ENCODE data around the gene MRAP.

DNA sequence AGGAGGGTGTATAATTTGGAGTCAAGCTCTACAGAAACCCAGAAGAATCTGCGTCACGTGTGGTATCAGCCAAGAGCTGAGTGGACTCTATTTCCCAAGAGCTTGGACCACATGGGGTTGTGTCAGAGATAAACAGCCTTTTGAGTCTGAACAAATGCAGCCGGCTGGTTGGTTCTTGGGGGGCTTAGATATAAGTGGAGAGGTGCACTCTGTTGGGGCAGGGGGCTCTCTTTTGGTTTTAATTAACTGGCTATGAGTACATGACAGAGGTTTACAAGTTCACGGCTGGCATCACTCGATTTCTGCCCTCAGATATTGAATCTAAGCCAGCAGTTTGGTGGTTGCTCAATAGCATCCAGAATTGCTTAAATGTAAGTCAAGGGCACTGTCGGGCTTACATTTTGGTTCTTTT lies 501 bp upstream of the MRAP start:
- TF ChIP-seq, protein P1, sequence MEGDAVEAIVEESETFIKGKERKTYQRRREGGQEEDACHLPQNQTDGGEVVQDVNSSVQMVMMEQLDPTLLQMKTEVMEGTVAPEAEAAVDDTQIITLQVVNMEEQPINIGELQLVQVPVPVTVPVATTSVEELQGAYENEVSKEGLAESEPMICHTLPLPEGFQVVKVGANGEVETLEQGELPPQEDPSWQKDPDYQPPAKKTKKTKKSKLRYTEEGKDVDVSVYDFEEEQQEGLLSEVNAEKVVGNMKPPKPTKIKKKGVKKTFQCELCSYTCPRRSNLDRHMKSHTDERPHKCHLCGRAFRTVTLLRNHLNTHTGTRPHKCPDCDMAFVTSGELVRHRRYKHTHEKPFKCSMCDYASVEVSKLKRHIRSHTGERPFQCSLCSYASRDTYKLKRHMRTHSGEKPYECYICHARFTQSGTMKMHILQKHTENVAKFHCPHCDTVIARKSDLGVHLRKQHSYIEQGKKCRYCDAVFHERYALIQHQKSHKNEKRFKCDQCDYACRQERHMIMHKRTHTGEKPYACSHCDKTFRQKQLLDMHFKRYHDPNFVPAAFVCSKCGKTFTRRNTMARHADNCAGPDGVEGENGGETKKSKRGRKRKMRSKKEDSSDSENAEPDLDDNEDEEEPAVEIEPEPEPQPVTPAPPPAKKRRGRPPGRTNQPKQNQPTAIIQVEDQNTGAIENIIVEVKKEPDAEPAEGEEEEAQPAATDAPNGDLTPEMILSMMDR (IDR thresholded peaks at IDR 0.05 in 2 of 3, conservative IDR thresholded peaks at IDR 0.05 in 1 of 3; ENCODE audit: insufficient read depth in 2 of 3, low read depth in 1 of 3, low read length in 3 of 3), result no peak
- TF ChIP-seq TCFL5 (CRISPR knock-in tag; conservative IDR thresholded peaks at IDR 0.05) (no peak), ZZZ3 (IDR thresholded peaks at IDR 0.05) (no peak), MAFF (IDR thresholded peaks at IDR 0.05; ENCODE audit: low read length) (no peak), ZNF12 (CRISPR knock-in tag; IDR thresholded peaks at IDR 0.05) (no peak), ZNF431 (CRISPR knock-in tag; IDR thresholded peaks at IDR 0.05) (no peak), GTF2F1 (IDR thresholded peaks at IDR 0.05; ENCODE audit: low read depth, low read length) (no peak)

All from K562 (cell line).